B cell (primary cell): ENCODE measurements around the gene NMT1. TPM values are rescaled to one million over a fixed set of nuclear protein-coding genes. Genes with fewer than 3 reads are reported as not detected.

Source experiments
- ATAC-seq: fragments of 200-7000 bp; cut with Tn5 transposase; one replicate; pipeline ENCODE4 v1.10.0; 2021; ENCODE audit warnings: low read depth, mild to moderate bottlenecking, moderate number of reproducible peaks, moderate library complexity
- CTCF ChIA-PET: fragments of 350-600 bp; sonication (Branson Sonifier 250); formaldehyde crosslinking; loops from one replicate; lab custom pipeline; 2021; ENCODE audit warnings: antibody characterized with exemption, inconsistent platforms; lab: Charles Lee
- POLR2A ChIA-PET: fragments of 350-600 bp; sonication (Branson Sonifier 250); formaldehyde crosslinking; loops from one replicate; lab custom pipeline; 2021; ENCODE audit warnings: antibody characterized with exemption; lab: Charles Lee
- DNase-seq: peaks from one replicate; pipeline ENCODE4 v3.0.0; 2013
- H2AFZ ChIP-seq: 2 replicates; pipeline ENCODE4 v1.6.1; 2012; ENCODE audit warnings: mild to moderate bottlenecking, low read depth, low read length; ENCODE audit not compliant: insufficient read depth, poor library complexity, severe bottlenecking
- H3K27ac ChIP-seq, 2 donors: 1 replicate in 1 of 2; 2 replicates in 1 of 2; pipeline ENCODE4 v1.5.1; 2012 to 2013; ENCODE audit warnings: low read length in 2 of 2, mild to moderate bottlenecking in 2 of 2, moderate library complexity in 1 of 2
- H3K27me3 ChIP-seq, 4 experiments: fragments of 200-600 bp in 1 of 4; sonication (generic) in 1 of 4; replicated peaks in 1 of 4; 1 replicate in 2 of 4; 2 replicates in 2 of 4; pipeline versions ENCODE4 v1.6.1 to v1.7.0; 2013 to 2016; ENCODE audit warnings: low read length in 3 of 4, mild to moderate bottlenecking in 2 of 4, mixed read lengths in 1 of 4, moderate library complexity in 1 of 4; ENCODE audit not compliant: insufficient read depth in 4 of 4, control insufficient read depth in 3 of 4; ENCODE audit errors: control extremely low read depth in 1 of 4
- H3K36me3 ChIP-seq, 2 experiments: replicated peaks in 1 of 2; 1 replicate in 1 of 2; 2 replicates in 1 of 2; pipeline versions ENCODE4 v1.6.1 to v1.7.1; 2013; ENCODE audit warnings: low read length in 1 of 2; ENCODE audit not compliant: insufficient read depth in 2 of 2, control insufficient read depth in 1 of 2; ENCODE audit errors: control extremely low read depth in 1 of 2, extremely low read depth in 1 of 2
- H3K4me1 ChIP-seq, 2 donors: fragments of 200-600 bp in 1 of 2; sonication (generic) in 1 of 2; 1 replicate in 1 of 2; 2 replicates in 1 of 2; pipeline versions ENCODE4 v1.5.1 to v1.6.1; 2013 to 2017; ENCODE audit warnings: low read length in 2 of 2; ENCODE audit not compliant: control insufficient read depth in 2 of 2, insufficient read depth in 2 of 2
- H3K4me2 ChIP-seq: replicated peaks from 2 replicates; pipeline ENCODE3; 2012; ENCODE audit warnings: mild to moderate bottlenecking, low read depth, low read length; ENCODE audit not compliant: poor library complexity, severe bottlenecking
- H3K4me3 ChIP-seq, 5 experiments: fragments of 200-600 bp in 1 of 5; sonication (generic) in 1 of 5; 1 replicate in 3 of 5; 2 replicates in 2 of 5; pipeline versions ENCODE4 v1.5.1 to v1.7.0; 2011 to 2016; ENCODE audit warnings: low read length in 4 of 5, mild to moderate bottlenecking in 4 of 5, low read depth in 2 of 5, control low read depth in 1 of 5, moderate library complexity in 1 of 5; ENCODE audit not compliant: insufficient read depth in 1 of 5; ENCODE audit errors: control extremely low read depth in 1 of 5, extremely low read depth in 1 of 5
- H3K79me2 ChIP-seq: fragments of 200-600 bp; sonication (generic); one replicate; pipeline ENCODE4 v1.6.0; 2016; ENCODE audit warnings: low read length; ENCODE audit not compliant: control insufficient read depth, insufficient read depth
- H3K9ac ChIP-seq: fragments of 200-600 bp; sonication (generic); 2 replicates; pipeline ENCODE4 v1.6.1; 2017; ENCODE audit warnings: mild to moderate bottlenecking, low read length, moderate library complexity
- H3K9me3 ChIP-seq, 3 donors: one replicate each; pipeline versions ENCODE4 v1.6.1 to v1.7.1; 2013; ENCODE audit warnings: low read length in 2 of 3; ENCODE audit not compliant: control insufficient read depth in 2 of 3, insufficient read depth in 1 of 3; ENCODE audit errors: control extremely low read depth in 1 of 3
- H4K20me1 ChIP-seq: 2 replicates; pipeline ENCODE4 v1.6.0; 2012; ENCODE audit warnings: mild to moderate bottlenecking, low read length; ENCODE audit not compliant: insufficient read depth, control insufficient read depth, poor library complexity, severe bottlenecking
- H3K27ac Mint-ChIP-seq: one replicate; pipeline ENCODE4 v1.8.0; 2021; ENCODE audit warnings: mixed read lengths
- H3K27me3 Mint-ChIP-seq: one replicate; pipeline ENCODE4 v1.8.0; 2021; ENCODE audit warnings: mixed read lengths
- H3K4me1 Mint-ChIP-seq: one replicate; pipeline ENCODE4 v1.8.0; 2021; ENCODE audit warnings: mixed read lengths
- H3K4me3 Mint-ChIP-seq: one replicate; pipeline ENCODE4 v1.8.0; 2021; ENCODE audit warnings: mixed read lengths
- H3K9me3 Mint-ChIP-seq: one replicate; pipeline ENCODE4 v1.8.0; 2022; ENCODE audit warnings: mixed read lengths; ENCODE audit not compliant: insufficient read depth
- CTCF ChIP-seq: fragments of 200-600 bp; IDR thresholded peaks from one replicate; pipeline ENCODE4 v1.8.0; 2022; ENCODE audit warnings: antibody characterized with exemption, mild to moderate bottlenecking
- EZH2 ChIP-seq: IDR thresholded peaks from 2 replicates; pipeline ENCODE4 v1.6.1; 2012; ENCODE audit warnings: borderline replicate concordance, low read depth, mild to moderate bottlenecking, moderate library complexity, low read length; ENCODE audit not compliant: insufficient read depth, poor library complexity, severe bottlenecking
- WGBS: methylation state at CpG from one replicate; pipeline ENCODE4 v1.1.5; 2013; ENCODE audit warnings: missing lambda C conversion rate; ENCODE audit not compliant: insufficient coverage; 5-methylcytosine and 5-hydroxymethylcytosine counted together
- intact Hi-C: fragments of 100-400 bp; cut with micrococcal nuclease; formaldehyde crosslinking; loops from one replicate; pipeline ENCODE4 v1.10.0; 2022
- polyA plus RNA-seq: library from polyadenylated mRNA; depleted of rRNA; stranded (reverse); fragments of >200 nt; gene quantifications from 2 replicates; pipeline ENCODE4 v1.2.3, GENCODE V29; 2012
- total RNA-seq, 2 donors: library from RNA; stranded (reverse); fragments of 120-200 nt in 1 of 2; gene quantifications; 1 replicate in 1 of 2; 2 replicates in 1 of 2; pipeline versions ENCODE4 v1.2.3 to v1.2.4, GENCODE V29; 2013 to 2022

NMT1 gene
- total and polyA plus RNA-seq, 2 donors (not counting 1 experiment from before 2014, with no cell fraction given) = 30.1 to 134 TPM

- Mint-ChIP-seq H3K4me3 (peak overlapping the region; percentile 97), H3K4me1 (peaks cover 20% of the 10 kb centered on the region), H3K27ac (peak overlapping the region; percentile 37), H3K9me3 (no peaks in the 10 kb centered on the region), H3K27me3 (peaks cover 4% of the 10 kb centered on the region)
- no peaks in the 10 kb centered on the region for H3K36me3 ChIP-seq
- peaks cover 18% of the 10 kb centered on the region for H3K79me2 ChIP-seq
- no peak for ATAC-seq
- TF ChIP-seq CTCF (peak; percentile 97), EZH2 (no peak)
- POLR2A ChIA-PET = no interaction called here
- intact Hi-C loops = loop anchor here (1.0 to 2.0 kb wide), 3 partner anchors 35 to 211 kb away; partner anchors contain the start of gene MAP3K14
- H3K27me3 ChIP-seq = peaks cover 0 to 10% (median 2%) of the 10 kb centered on the region in 4 experiments
- H3K9ac ChIP-seq = peak overlapping the region; percentile 95
- H3K27ac ChIP-seq = no peak overlapping the region
- DNase-seq = no peak
- H3K4me3 ChIP-seq = peak overlapping the region in 4 of 5 experiments; percentile 52 to 83 (median 70)
- H4K20me1 ChIP-seq = no peaks in the 10 kb centered on the region
- H2AFZ ChIP-seq = peak overlapping the region; percentile 86
- H3K4me2 ChIP-seq = peak overlapping the region; percentile 95
- H3K9me3 ChIP-seq = no peaks in the 10 kb centered on the region
- 11% methylated on average over 46 of the region's 46 CpGs for WGBS
- H3K4me1 ChIP-seq = peaks cover 16 to 19% of the 10 kb centered on the region in 2 donors
- CTCF ChIA-PET = interaction anchor here (1.4 to 10.2 kb wide), 3 partner anchors 19 to 67 kb away, joined by 4 to 242 read pairs (median 233); partner anchors contain the start of gene HEXIM1
Measured at GRCh38 chr17:45131616-45132319, 70.7 kb downstream of the NMT1 start.

GRCh38 chr17:45132320-45132571, 71.1 kb downstream of the NMT1 start, which contains the start of gene PLCD3:
PLCD3 (minus strand) TSS chr17:45132515; CDS start chr17:45132410, 105 bp downstream.
- POLR2A ChIA-PET = no interaction called here
- DNase-seq (no peak), ATAC-seq (no peak)
- Histone ChIP-seq H3K4me3 (peak within 1 kb of the TSS; percentile 65 to 88 (median 76)), H4K20me1 (no peaks in the 10 kb centered on the region), H2AFZ (peak within 1 kb of the TSS; percentile 86), H3K27me3 (peaks cover 0 to 10% (median 2%) of the 10 kb centered on the region in 4 experiments), H3K9me3 (no peaks in the 10 kb centered on the region), H3K4me1 (peaks cover 17 to 24% of the 10 kb centered on the region in 2 donors), H3K27ac (peak within 1 kb of the TSS; percentile 93 to 94), H3K79me2 (peaks cover 18% of the 10 kb centered on the region), H3K36me3 (no peaks in the 10 kb centered on the region), H3K4me2 (peak within 1 kb of the TSS; percentile 95), H3K9ac (peak within 1 kb of the TSS; percentile 95)
- CTCF ChIA-PET = interaction anchor here (1.4 to 10.2 kb wide), 3 partner anchors 18 to 66 kb away, joined by 4 to 242 read pairs (median 233); partner anchors contain the start of gene HEXIM1
- intact Hi-C loops = loop anchor here (1.0 to 2.0 kb wide), 3 partner anchors 35 to 212 kb away; partner anchors contain the start of gene MAP3K14
- H3K27ac Mint-ChIP-seq = peak within 1 kb of the TSS; percentile 89
- WGBS = 2% methylated on average over 32 of the region's 36 CpGs
- H3K27me3 Mint-ChIP-seq = peaks cover 4% of the 10 kb centered on the region
- TF ChIP-seq CTCF (no peak), EZH2 (no peak)
- H3K9me3 Mint-ChIP-seq = no peaks in the 10 kb centered on the region
- peaks cover 20% of the 10 kb centered on the region for H3K4me1 Mint-ChIP-seq
- H3K4me3 Mint-ChIP-seq = peak within 1 kb of the TSS; percentile 97
